H1 (cell line): ENCODE measurements around the gene EHD4. TPM values are rescaled to one million over a fixed set of nuclear protein-coding genes. Genes with fewer than 3 reads are reported as not detected.

Experiments
- CTCF ChIA-PET: fragments of 300-600 bp; sonication (Branson Sonifier 250); formaldehyde crosslinking; loops from one replicate; lab custom pipeline; 2021; ENCODE audit not compliant: partially characterized antibody; lab: Charles Lee
- POLR2A ChIA-PET: fragments of 300-600 bp; sonication (Branson Sonifier 250); formaldehyde crosslinking; loops from one replicate; lab custom pipeline; 2021; ENCODE audit warnings: inconsistent platforms; ENCODE audit not compliant: partially characterized antibody; lab: Charles Lee
- DNase-seq, 2 experiments: peaks; one replicate each; pipeline versions ENCODE4 v3.0.0 to v3.0.0-alpha.2; 2010 to 2022; ENCODE audit warnings: low spot score in 2 of 2, low read depth in 1 of 2, mixed read lengths in 1 of 2
- FAIRE-seq: peaks from 2 replicates; lab custom pipeline; 2011; peaks lifted over from hg19 to GRCh38; lab: Jason Lieb, UNC
- H2AFZ ChIP-seq: 2 replicates; pipeline ENCODE4 v1.8.1; 2012; ENCODE audit warnings: low read length, inconsistent platforms
- H2AK5ac ChIP-seq: 2 replicates; pipeline ENCODE4 v1.6.1; 2013; ENCODE audit warnings: low read depth, low read length
- H2BK120ac ChIP-seq: replicated peaks from 2 replicates; pipeline ENCODE3; 2013; ENCODE audit warnings: low read depth, low read length, inconsistent platforms
- H2BK12ac ChIP-seq: 2 replicates; pipeline ENCODE4 v1.6.1; 2013; ENCODE audit warnings: low read depth, low read length
- H2BK15ac ChIP-seq: 2 replicates; pipeline ENCODE4 v1.6.1; 2013; ENCODE audit warnings: low read length
- H2BK20ac ChIP-seq: 2 replicates; pipeline ENCODE4 v1.6.1; 2013; ENCODE audit warnings: low read length
- H2BK5ac ChIP-seq: 2 replicates; pipeline ENCODE4 v1.6.1; 2013; ENCODE audit warnings: low read depth, low read length
- H3K14ac ChIP-seq: 2 replicates; pipeline ENCODE4 v1.6.1; 2013; ENCODE audit warnings: inconsistent platforms; ENCODE audit not compliant: insufficient read length
- H3K18ac ChIP-seq: 2 replicates; pipeline ENCODE4 v1.6.1; 2013; ENCODE audit warnings: low read length; ENCODE audit errors: extremely low read depth
- H3K23ac ChIP-seq: 2 replicates; pipeline ENCODE4 v1.6.1; 2013; ENCODE audit warnings: inconsistent platforms; ENCODE audit not compliant: insufficient read length
- H3K23me2 ChIP-seq: 2 replicates; pipeline ENCODE4 v1.6.1; 2013; ENCODE audit warnings: low read depth, low read length
- H3K27ac ChIP-seq: 2 replicates; pipeline ENCODE4 v1.6.1; 2011; ENCODE audit warnings: low read depth, low read length, inconsistent platforms
- H3K27me3 ChIP-seq, 4 experiments: replicated peaks in 1 of 4; 1 replicate in 1 of 4; 2 replicates in 3 of 4; pipeline versions ENCODE4 v1.6.1 to v1.8.1; 2011 to 2013; ENCODE audit warnings: low read length in 3 of 4, mild to moderate bottlenecking in 3 of 4, inconsistent platforms in 2 of 4, mixed read lengths in 2 of 4, moderate library complexity in 1 of 4; ENCODE audit not compliant: control insufficient read depth in 3 of 4, insufficient read depth in 3 of 4; ENCODE audit errors: extremely low read depth in 1 of 4
- H3K36me3 ChIP-seq, 4 experiments: 2 replicates each; pipeline versions ENCODE4 v1.6.1 to v1.8.1; 2011 to 2013; ENCODE audit warnings: mild to moderate bottlenecking in 4 of 4, low read length in 3 of 4, moderate library complexity in 2 of 4, control low read depth in 1 of 4, inconsistent platforms in 1 of 4; ENCODE audit not compliant: insufficient read depth in 4 of 4, control insufficient read depth in 2 of 4
- H3K4ac ChIP-seq: replicated peaks from 2 replicates; pipeline ENCODE3; 2013; ENCODE audit warnings: low read length, low read depth, mixed read lengths, inconsistent platforms; ENCODE audit not compliant: insufficient read length
- H3K4me1 ChIP-seq, 4 experiments: replicated peaks in 1 of 4; 1 replicate in 1 of 4; 2 replicates in 3 of 4; pipeline versions ENCODE4 v1.6.1 to v1.8.1; 2011 to 2013; ENCODE audit warnings: low read length in 3 of 4, inconsistent platforms in 2 of 4, mixed read lengths in 1 of 4; ENCODE audit not compliant: insufficient read depth in 4 of 4, control insufficient read depth in 3 of 4
- H3K4me2 ChIP-seq, 2 experiments: 2 replicates each; pipeline versions ENCODE4 v1.6.1 to v1.8.1; 2011 to 2013; ENCODE audit warnings: low read depth in 2 of 2, low read length in 2 of 2, control low read depth in 1 of 2, inconsistent platforms in 1 of 2, mild to moderate bottlenecking in 1 of 2; ENCODE audit not compliant: insufficient read depth in 1 of 2
- H3K4me3 ChIP-seq, 4 experiments: fragments of 200-600, 300-600 bp in 1 of 4; sonication (generic), shearing (Covaris generic), sonication (Bioruptor Twin) in 1 of 4; 2 replicates each; pipeline versions ENCODE4 v1.5.1 to v1.8.1; 2011 to 2016; ENCODE audit warnings: low read length in 4 of 4, low read depth in 3 of 4, control low read depth in 2 of 4, inconsistent platforms in 2 of 4, mild to moderate bottlenecking in 2 of 4, mixed read lengths in 1 of 4, moderate library complexity in 1 of 4; ENCODE audit not compliant: insufficient read depth in 2 of 4; ENCODE audit errors: extremely low read depth in 1 of 4
- H3K56ac ChIP-seq: replicated peaks from 2 replicates; pipeline ENCODE3; 2013; ENCODE audit warnings: low read depth, mild to moderate bottlenecking, mixed read lengths, low read length, inconsistent platforms; ENCODE audit not compliant: insufficient read length
- H3K79me1 ChIP-seq: 2 replicates; pipeline ENCODE4 v1.6.1; 2013; ENCODE audit warnings: low read depth, low read length, control low read depth
- H3K79me2 ChIP-seq, 2 experiments: 2 replicates each; pipeline versions ENCODE4 v1.6.1 to v1.8.1; 2012 to 2013; ENCODE audit warnings: low read length in 2 of 2, mild to moderate bottlenecking in 2 of 2, inconsistent platforms in 1 of 2; ENCODE audit not compliant: insufficient read depth in 2 of 2, control insufficient read depth in 1 of 2
- H3K9ac ChIP-seq, 4 experiments: replicated peaks in 1 of 4; 1 replicate in 1 of 4; 2 replicates in 3 of 4; pipeline versions ENCODE4 v1.6.1 to v1.8.1; 2011 to 2013; ENCODE audit warnings: low read depth in 3 of 4, low read length in 3 of 4, control low read depth in 2 of 4, mild to moderate bottlenecking in 2 of 4, moderate library complexity in 2 of 4, inconsistent platforms in 1 of 4; ENCODE audit errors: extremely low read depth in 1 of 4
- H3K9me3 ChIP-seq, 2 experiments: 2 replicates each; pipeline versions ENCODE4 v1.6.1 to v1.8.1; 2012 to 2013; ENCODE audit warnings: mild to moderate bottlenecking in 2 of 2, moderate library complexity in 2 of 2, control low read depth in 1 of 2, inconsistent platforms in 1 of 2, low read depth in 1 of 2, low read length in 1 of 2, mixed read lengths in 1 of 2; ENCODE audit not compliant: insufficient read depth in 2 of 2
- H4K20me1 ChIP-seq, 2 experiments: replicated peaks in 1 of 2; 2 replicates each; pipeline versions ENCODE3 to v1.8.1; 2011 to 2013; ENCODE audit warnings: inconsistent platforms in 2 of 2, low read length in 2 of 2, mild to moderate bottlenecking in 1 of 2; ENCODE audit not compliant: insufficient read depth in 2 of 2, control insufficient read depth in 1 of 2
- H4K5ac ChIP-seq: 2 replicates; pipeline ENCODE4 v1.6.1; 2013; ENCODE audit warnings: low read length, low read depth, mixed read lengths, inconsistent platforms; ENCODE audit not compliant: insufficient read length
- H4K8ac ChIP-seq: 2 replicates; pipeline ENCODE4 v1.8.0; 2013; ENCODE audit warnings: mild to moderate bottlenecking, moderate library complexity, low read length, inconsistent platforms; ENCODE audit not compliant: insufficient read depth; ENCODE audit errors: extremely low read depth
- H4K91ac ChIP-seq: replicated peaks from 2 replicates; pipeline ENCODE3; 2013; ENCODE audit warnings: low read length, mixed read lengths, inconsistent platforms; ENCODE audit not compliant: insufficient read length
- ASH2L ChIP-seq: fragments of 200-600, 300-600 bp; sonication (generic); IDR thresholded peaks from one replicate; pipeline ENCODE4 v1.7.1; 2017; ENCODE audit warnings: low read length
- SP1 ChIP-seq: IDR thresholded peaks from 2 replicates; pipeline ENCODE4 v1.6.1; 2011; ENCODE audit warnings: low read depth, low read length
- WGBS, 2 experiments: shearing (Covaris generic) in 1 of 2; methylation state at CpG; one replicate each; pipeline versions ENCODE4 v1.1.6 to v1.1.7; 2013 to 2015; ENCODE audit warnings: low lambda C conversion rate in 2 of 2, mixed read lengths in 2 of 2, inconsistent platforms in 1 of 2, low coverage in 1 of 2, missing lambda C conversion rate in 1 of 2; ENCODE audit not compliant: insufficient replicate concordance in 2 of 2, insufficient coverage in 1 of 2, insufficient read length in 1 of 2; ENCODE audit errors: extremely low coverage in 1 of 2, missing lambda C conversion rate in 1 of 2; 5-methylcytosine and 5-hydroxymethylcytosine counted together
- polyA plus RNA-seq, 7 experiments: library from polyadenylated mRNA; depleted of rRNA in 3 of 7; stranded (reverse) in 5 of 7; unstranded in 2 of 7; fragments of >200 nt in 5 of 7; fragments of 200-250 nt in 2 of 7; gene quantifications; 1 replicate in 5 of 7; 2 replicates in 1 of 7; 4 replicates in 1 of 7; pipeline versions ENCODE4 v1.2.1 to v1.2.3, GENCODE V29; 2011 to 2013; ENCODE audit warnings: missing spikeins in 2 of 7, mixed read lengths in 2 of 7
- total RNA-seq: library from RNA; stranded (reverse); fragmentation: NEBNext Ultra II Directional; extraction: Animal tissue kit (Norgen Biotek cat#: 25700); gene quantifications from 2 replicates; pipeline ENCODE4 v1.2.1, GENCODE V29; 2021

EHD4 gene
- total and polyA plus RNA-seq, 2 of the 8 experiments (the other 6 are each of a cell fraction or from before 2014, with no cell fraction given) = 17.5 to 24.5 TPM

DNA sequence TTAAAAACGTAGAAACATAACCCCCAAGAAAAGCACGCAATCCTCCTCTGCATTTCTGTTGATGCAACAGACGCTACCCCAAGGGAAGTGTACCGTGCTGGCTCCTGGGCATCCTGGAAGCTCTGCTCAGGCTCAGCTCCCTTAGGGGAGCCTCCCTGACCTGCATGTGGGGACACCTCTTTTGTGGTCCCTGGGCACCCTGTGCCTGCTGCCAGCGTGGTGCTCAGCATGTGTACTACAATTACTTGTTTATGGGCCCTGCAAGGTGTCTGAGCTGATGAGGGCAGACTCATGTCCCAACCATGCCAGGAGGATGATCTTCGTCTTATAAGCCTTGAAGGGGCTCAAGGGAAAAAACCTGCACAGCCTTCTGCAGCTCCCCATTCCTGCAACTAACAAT, 18.3 kb downstream of the EHD4 start:
- Histone ChIP-seq H2BK20ac (no peak overlapping the region), H3K4me1 (peaks cover 2 to 4% (median 3%) of the 10 kb centered on the region in 4 experiments; a peak in 6 of 7 replicates), H4K20me1 (peaks cover 5 to 14% of the 10 kb centered on the region in 2 experiments), H3K27ac (no peak overlapping the region), H2AK5ac (no peak overlapping the region), H3K9ac (no peak overlapping the region), H2BK120ac (no peak overlapping the region), H2BK12ac (no peak overlapping the region), H3K4ac (no peak overlapping the region), H3K79me2 (peaks cover 0 to 33% of the 10 kb centered on the region in 2 experiments; a peak in 2 of 4 replicates), H3K23ac (no peak overlapping the region), H4K91ac (no peak overlapping the region), H3K56ac (no peak overlapping the region), H3K4me2 (no peak overlapping the region), H2AFZ (no peak overlapping the region), H3K79me1 (peaks cover 9% of the 10 kb centered on the region; the same call in 1 of the 2 replicates), H3K23me2 (no peaks in the 10 kb centered on the region), H4K8ac (no peak overlapping the region), H3K18ac (no peak overlapping the region), H2BK15ac (no peak overlapping the region), H3K9me3 (no peaks in the 10 kb centered on the region), H3K36me3 (peaks cover 4 to 23% (median 13%) of the 10 kb centered on the region in 4 experiments; a peak in 5 of 8 replicates), H3K14ac (no peak overlapping the region), H4K5ac (no peak overlapping the region), H3K27me3 (no peaks in the 10 kb centered on the region), H3K4me3 (no peak overlapping the region), H2BK5ac (no peak overlapping the region)
- no peak for TF ChIP-seq SP1
- TF ChIP-seq ASH2L = no peak
- no peak for DNase-seq
- FAIRE-seq = no peak
- ChIA-PET POLR2A (interaction anchor here (1.5 kb wide), 1 partner anchor 18 kb away, joined by 4 read pairs; the partner anchor contains the start of gene EHD4), CTCF (interaction anchor here (1.0 to 1.8 kb wide), 3 partner anchors 10 to 35 kb away, joined by 3 to 6 read pairs (median 3); no protein-coding TSS in a partner anchor)
- WGBS, 2 experiments = 94% methylated on average over 6 of the region's 6 CpGs; no CpG with 5 or more reads in 1 of the 2 experiments
